GM13977 (cell line): ENCODE results near the gene ITIH3.

Source experiments
- DNase-seq: peaks from one replicate; pipeline ENCODE4 v3.0.0; 2012; ENCODE audit warnings: low spot score
- CTCF ChIP-seq: IDR thresholded peaks from 2 replicates; pipeline ENCODE4 v1.5.1; 2012; ENCODE audit warnings: mild to moderate bottlenecking, control low read depth; ENCODE audit not compliant: insufficient read depth; ENCODE audit errors: extremely low read depth, missing control alignments
- in situ Hi-C: fragments of 300-500 bp; cut with MboI; formaldehyde crosslinking; loops from one replicate; pipeline ENCODE4 v1.12.0; 2022; ENCODE audit warnings: low sequenced_read_pairs, low pct_unique_long_range_greater_than_20kb, mixed read lengths, inconsistent platforms; ENCODE audit not compliant: unreplicated experiment

ITIH3 gene

GRCh38 chr3:52794612-52795099 is at the start of gene ITIH3:
TSS of gene ITIH3 (plus strand) at chr3:52794796. CDS start at chr3:52794804, 8 bp downstream.
- in situ Hi-C loops, result no loop called here

GRCh38 chr3:52752045-52752660 is 42.4 kb upstream of the ITIH3 start:
- DNase-seq, result no peak
- no peak for TF ChIP-seq CTCF

More at GRCh38 chr3:52794612-52795099, at the start of gene ITIH3:
- no peak for TF ChIP-seq CTCF
- DNase-seq, result no peak

GRCh38 chr3:52754373-52754772 is 40.2 kb upstream of the ITIH3 start:
- no peak for DNase-seq
- in situ Hi-C loops, result no loop called here
- TF ChIP-seq CTCF, result no peak

More at GRCh38 chr3:52752045-52752660, 42.4 kb upstream of the ITIH3 start:
- in situ Hi-C loops, result no loop called here

GRCh38 chr3:52756141-52756540 is 38.5 kb upstream of the ITIH3 start:
- no peak for DNase-seq
- TF ChIP-seq CTCF, result no peak
- in situ Hi-C loops, result no loop called here

- in situ Hi-C loops, result no loop called here
- TF ChIP-seq CTCF, result no peak
- DNase-seq, result no peak
Observed at GRCh38 chr3:52763466-52763865, 31.1 kb upstream of the ITIH3 start.

GRCh38 chr3:52769786-52770455 is 24.7 kb upstream of the ITIH3 start:
- in situ Hi-C loops, result no loop called here
- DNase-seq, result no peak
- no peak for TF ChIP-seq CTCF
